Stomach (tissue), 4 donors: Measurements from ENCODE around the gene MFSD12.

Experiments used
- EP300 ChIP-seq: sonication (generic); formaldehyde crosslinking; IDR thresholded peaks from one replicate; pipeline ENCODE4 v1.6.1; 2017; ENCODE audit warnings: antibody characterized with exemption
- POLR2A ChIP-seq, 4 donors: fragments of 450-650 bp; IDR thresholded peaks; one replicate each; pipeline ENCODE4 v1.6.1; 2016; ENCODE audit warnings: antibody characterized with exemption in 4 of 4, control low read depth in 2 of 4, mild to moderate bottlenecking in 1 of 4, moderate library complexity in 1 of 4
- TF ChIP-seq, protein P1 (sequence below), 7 experiments: fragments of 450-650 bp in 4 of 7; fragments of 200-600 bp in 3 of 7; sonication (generic) in 3 of 7; IDR thresholded peaks; one replicate each; pipeline ENCODE4 v1.5.1; 2016 to 2019; ENCODE audit warnings: antibody characterized with exemption in 7 of 7, control low read depth in 2 of 7, mild to moderate bottlenecking in 1 of 7

DNA sequence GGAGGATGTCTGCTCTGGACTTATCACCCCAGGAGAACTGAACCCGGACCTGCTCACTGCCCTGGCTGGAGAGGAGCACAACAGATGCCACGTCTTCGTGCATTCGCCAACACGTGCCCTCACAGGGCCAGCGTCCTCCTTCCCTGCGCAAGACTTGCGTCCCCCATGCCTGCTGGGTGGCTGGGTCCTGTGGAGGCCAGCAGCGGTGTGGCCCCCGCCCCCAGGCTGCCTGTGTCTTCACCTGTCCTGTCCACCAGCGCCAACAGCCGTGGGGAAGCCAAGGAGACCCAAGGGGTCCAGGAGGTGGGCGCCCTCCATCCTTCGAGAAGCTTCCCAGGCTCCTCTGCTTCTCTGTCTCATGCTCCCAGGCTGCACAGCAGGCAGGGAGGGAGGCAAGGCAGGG, 21.8 kb downstream of the MFSD12 start:
- TF ChIP-seq, protein P1, sequence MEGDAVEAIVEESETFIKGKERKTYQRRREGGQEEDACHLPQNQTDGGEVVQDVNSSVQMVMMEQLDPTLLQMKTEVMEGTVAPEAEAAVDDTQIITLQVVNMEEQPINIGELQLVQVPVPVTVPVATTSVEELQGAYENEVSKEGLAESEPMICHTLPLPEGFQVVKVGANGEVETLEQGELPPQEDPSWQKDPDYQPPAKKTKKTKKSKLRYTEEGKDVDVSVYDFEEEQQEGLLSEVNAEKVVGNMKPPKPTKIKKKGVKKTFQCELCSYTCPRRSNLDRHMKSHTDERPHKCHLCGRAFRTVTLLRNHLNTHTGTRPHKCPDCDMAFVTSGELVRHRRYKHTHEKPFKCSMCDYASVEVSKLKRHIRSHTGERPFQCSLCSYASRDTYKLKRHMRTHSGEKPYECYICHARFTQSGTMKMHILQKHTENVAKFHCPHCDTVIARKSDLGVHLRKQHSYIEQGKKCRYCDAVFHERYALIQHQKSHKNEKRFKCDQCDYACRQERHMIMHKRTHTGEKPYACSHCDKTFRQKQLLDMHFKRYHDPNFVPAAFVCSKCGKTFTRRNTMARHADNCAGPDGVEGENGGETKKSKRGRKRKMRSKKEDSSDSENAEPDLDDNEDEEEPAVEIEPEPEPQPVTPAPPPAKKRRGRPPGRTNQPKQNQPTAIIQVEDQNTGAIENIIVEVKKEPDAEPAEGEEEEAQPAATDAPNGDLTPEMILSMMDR (IDR thresholded peaks at IDR 0.05) = no peak
- no peak for TF ChIP-seq EP300
- no peak for TF ChIP-seq POLR2A (IDR thresholded peaks at IDR 0.05)
